Mesendoderm (in vitro differentiated cells): ENCODE data around the gene UBTD1.

ENCODE experiments used
- DNase-seq: peaks from one replicate; pipeline ENCODE4 v3.0.0; 2013
- H2AK5ac ChIP-seq: 2 replicates; pipeline ENCODE4 v1.6.1; 2013; ENCODE audit warnings: low read length, inconsistent platforms
- H2BK120ac ChIP-seq: 2 replicates; pipeline ENCODE4 v1.6.1; 2013; ENCODE audit warnings: low read depth, mild to moderate bottlenecking, low read length, moderate library complexity, mixed read lengths
- H2BK15ac ChIP-seq: replicated peaks from 2 replicates; pipeline ENCODE4 v1.6.1; 2013; ENCODE audit warnings: low read depth, mild to moderate bottlenecking, moderate library complexity
- H2BK5ac ChIP-seq: 2 replicates; pipeline ENCODE4 v1.6.1; 2013; ENCODE audit warnings: low read length, inconsistent platforms
- H3K18ac ChIP-seq: 2 replicates; pipeline ENCODE4 v1.6.1; 2013; ENCODE audit warnings: mild to moderate bottlenecking, low read length, mixed read lengths
- H3K23ac ChIP-seq: one replicate; pipeline ENCODE4 v1.6.1; 2013; ENCODE audit warnings: low read length
- H3K27ac ChIP-seq: 2 replicates; pipeline ENCODE4 v1.5.1; 2013; ENCODE audit warnings: low read depth, mild to moderate bottlenecking, inconsistent platforms, low read length, moderate library complexity
- H3K27me3 ChIP-seq: 2 replicates; pipeline ENCODE4 v1.6.1; 2013; ENCODE audit warnings: low read length, control low read depth, mild to moderate bottlenecking, inconsistent platforms; ENCODE audit not compliant: insufficient read depth, poor library complexity
- H3K36me3 ChIP-seq: 2 replicates; pipeline ENCODE4 v1.6.1; 2013; ENCODE audit warnings: low read length, inconsistent platforms; ENCODE audit not compliant: control insufficient read depth, insufficient read depth
- H3K4ac ChIP-seq: one replicate; pipeline ENCODE4 v1.6.1; 2013; ENCODE audit warnings: low read depth, mild to moderate bottlenecking, low read length, moderate library complexity
- H3K4me1 ChIP-seq: 2 replicates; pipeline ENCODE4 v1.6.1; 2013; ENCODE audit warnings: low read depth, low read length, inconsistent platforms; ENCODE audit not compliant: control insufficient read depth
- H3K4me2 ChIP-seq: 2 replicates; pipeline ENCODE4 v1.6.1; 2013; ENCODE audit warnings: low read length
- H3K4me3 ChIP-seq: 2 replicates; pipeline ENCODE4 v1.5.1; 2013; ENCODE audit warnings: mild to moderate bottlenecking, low read length
- H3K56ac ChIP-seq: one replicate; pipeline ENCODE4 v1.6.1; 2013; ENCODE audit warnings: low read length
- H3K79me1 ChIP-seq: 2 replicates; pipeline ENCODE4 v1.6.1; 2013; ENCODE audit warnings: low read length, inconsistent platforms
- H3K79me2 ChIP-seq: 2 replicates; pipeline ENCODE4 v1.6.1; 2013; ENCODE audit warnings: mild to moderate bottlenecking, low read length; ENCODE audit not compliant: control insufficient read depth, insufficient read depth
- H3K9ac ChIP-seq: 2 replicates; pipeline ENCODE4 v1.6.1; 2013; ENCODE audit warnings: low read length, inconsistent platforms
- H4K5ac ChIP-seq: one replicate; pipeline ENCODE4 v1.6.1; 2013; ENCODE audit warnings: low read length
- H4K8ac ChIP-seq: one replicate; pipeline ENCODE4 v1.6.1; 2013; ENCODE audit warnings: low read depth, mild to moderate bottlenecking, control low read depth, low read length, moderate library complexity
- WGBS: extraction: QIAGEN DNeasy Blood & Tissue Kit; methylation state at CpG from one replicate; pipeline ENCODE4 v1.1.7; 2013; ENCODE audit warnings: low lambda C conversion rate, missing lambda C conversion rate; ENCODE audit not compliant: insufficient coverage; ENCODE audit errors: extremely low coverage; 5-methylcytosine and 5-hydroxymethylcytosine counted together

UBTD1 gene

DNA sequence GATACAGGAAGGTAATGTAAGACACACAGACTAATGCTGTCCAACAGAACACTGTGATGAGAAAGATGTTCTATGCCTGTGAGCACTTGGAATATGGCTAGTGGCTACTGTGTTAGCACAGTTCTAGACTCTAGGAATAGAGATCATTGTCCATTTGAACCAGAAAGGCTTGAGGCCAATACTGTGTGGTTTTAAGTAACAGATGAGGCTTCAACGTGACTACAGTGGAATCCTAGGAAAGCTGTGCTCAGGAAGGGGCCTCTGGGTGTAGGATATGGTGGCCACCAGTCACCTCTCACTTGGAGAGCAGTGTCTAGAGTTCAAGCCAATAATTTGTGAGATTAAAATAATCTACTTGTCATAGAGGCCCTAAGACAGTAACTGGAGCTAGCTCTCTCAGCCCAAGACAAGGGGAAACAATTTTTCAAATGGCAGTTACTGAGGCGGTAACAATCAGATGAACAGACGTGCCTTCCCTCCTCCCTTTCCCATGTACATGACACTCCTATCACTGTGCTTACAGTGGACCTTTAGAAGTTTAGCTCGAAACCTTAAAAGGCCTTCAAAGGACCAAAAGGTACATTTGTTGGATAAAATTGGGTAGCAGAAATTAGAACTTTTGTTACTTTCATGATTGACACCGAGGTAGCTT, 42.6 kb upstream of the UBTD1 start:
- Histone ChIP-seq H3K79me1 (peaks cover 6% of the 10 kb centered on the region), H3K4me2 (no peak overlapping the region), H4K8ac (no peak overlapping the region), H3K27ac (no peak overlapping the region), H2AK5ac (no peak overlapping the region), H3K9ac (no peak overlapping the region), H3K18ac (no peak overlapping the region), H3K4ac (no peak overlapping the region), H3K79me2 (no peaks in the 10 kb centered on the region), H3K23ac (no peak overlapping the region), H3K27me3 (no peaks in the 10 kb centered on the region), H3K4me1 (no peaks in the 10 kb centered on the region), H3K56ac (no peak overlapping the region), H4K5ac (no peak overlapping the region), H3K36me3 (peaks cover 19% of the 10 kb centered on the region), H3K4me3 (no peak overlapping the region), H2BK5ac (no peak overlapping the region), H2BK15ac (no peak overlapping the region), H2BK120ac (no peak overlapping the region)
- WGBS = no CpG with 5 or more reads among the region's 5 CpGs
- DNase-seq = no peak

DNA sequence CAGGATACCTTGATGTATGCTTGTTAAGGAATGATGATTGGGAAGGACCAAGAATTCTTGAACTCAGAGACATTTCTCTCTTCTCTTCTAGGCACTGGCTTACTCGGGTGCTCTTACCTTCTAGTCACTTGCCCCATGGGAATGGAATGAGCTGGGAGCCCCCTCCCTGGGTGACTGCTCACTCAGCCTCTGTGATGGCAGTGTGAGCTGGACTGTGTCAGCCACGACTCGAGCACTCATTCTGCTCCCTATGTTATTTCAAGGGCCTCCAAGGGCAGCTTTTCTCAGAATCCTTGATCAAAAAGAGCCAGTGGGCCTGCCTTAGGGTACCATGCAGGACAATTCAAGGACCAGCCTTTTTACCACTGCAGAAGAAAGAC, 42.0 kb upstream of the UBTD1 start:
- peaks cover 3% of the 10 kb centered on the region for H3K79me1 ChIP-seq
- H2BK15ac ChIP-seq = no peak overlapping the region
- no peak overlapping the region for H2BK5ac ChIP-seq
- H3K4ac ChIP-seq = no peak overlapping the region
- H3K79me2 ChIP-seq = no peaks in the 10 kb centered on the region
- no peak overlapping the region for H3K23ac ChIP-seq
- WGBS = no CpG with 5 or more reads among the region's 3 CpGs
- no peak overlapping the region for H3K56ac ChIP-seq
- no peak overlapping the region for H4K8ac ChIP-seq
- no peak overlapping the region for H3K9ac ChIP-seq
- H3K27ac ChIP-seq = no peak overlapping the region
- H2AK5ac ChIP-seq = no peak overlapping the region
- no peak for DNase-seq
- H3K4me3 ChIP-seq = no peak overlapping the region
- no peak overlapping the region for H4K5ac ChIP-seq
- no peaks in the 10 kb centered on the region for H3K4me1 ChIP-seq
- H3K27me3 ChIP-seq = no peaks in the 10 kb centered on the region
- H3K36me3 ChIP-seq = peaks cover 23% of the 10 kb centered on the region
- H2BK120ac ChIP-seq = no peak overlapping the region
- H3K4me2 ChIP-seq = no peak overlapping the region
- no peak overlapping the region for H3K18ac ChIP-seq

DNA sequence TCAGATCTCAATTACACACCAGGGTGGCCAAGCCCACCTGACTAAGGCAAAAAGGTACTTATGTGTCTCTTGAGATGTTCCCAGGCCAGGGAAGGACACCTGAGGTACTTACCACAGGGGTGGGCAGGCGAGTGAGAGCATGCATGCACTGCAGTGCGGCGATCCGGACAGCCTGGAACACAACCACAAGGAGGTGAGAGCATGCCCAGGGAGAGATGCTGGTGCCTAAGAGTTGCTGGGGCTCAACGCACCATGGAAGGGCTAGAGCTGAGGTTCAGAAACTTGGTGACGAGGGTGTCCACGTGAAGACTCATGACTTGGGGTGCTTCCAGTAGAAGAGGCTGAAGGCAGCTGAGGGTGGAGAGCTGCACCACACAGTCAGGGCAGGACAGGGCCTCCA, 39.6 kb upstream of the UBTD1 start:
- DNase-seq = no peak
- Histone ChIP-seq H3K79me1 (no peaks in the 10 kb centered on the region), H3K18ac (no peak overlapping the region), H3K4me2 (no peak overlapping the region), H3K56ac (no peak overlapping the region), H2BK15ac (no peak overlapping the region), H4K5ac (no peak overlapping the region), H2BK120ac (no peak overlapping the region), H3K4ac (no peak overlapping the region), H3K27me3 (no peaks in the 10 kb centered on the region), H3K36me3 (peaks cover 32% of the 10 kb centered on the region), H3K79me2 (no peaks in the 10 kb centered on the region), H3K23ac (no peak overlapping the region), H2BK5ac (no peak overlapping the region), H3K4me3 (no peak overlapping the region), H2AK5ac (no peak overlapping the region), H3K27ac (no peak overlapping the region), H3K4me1 (no peaks in the 10 kb centered on the region), H3K9ac (no peak overlapping the region), H4K8ac (no peak overlapping the region)
- WGBS = no CpG with 5 or more reads among the region's 7 CpGs

DNA sequence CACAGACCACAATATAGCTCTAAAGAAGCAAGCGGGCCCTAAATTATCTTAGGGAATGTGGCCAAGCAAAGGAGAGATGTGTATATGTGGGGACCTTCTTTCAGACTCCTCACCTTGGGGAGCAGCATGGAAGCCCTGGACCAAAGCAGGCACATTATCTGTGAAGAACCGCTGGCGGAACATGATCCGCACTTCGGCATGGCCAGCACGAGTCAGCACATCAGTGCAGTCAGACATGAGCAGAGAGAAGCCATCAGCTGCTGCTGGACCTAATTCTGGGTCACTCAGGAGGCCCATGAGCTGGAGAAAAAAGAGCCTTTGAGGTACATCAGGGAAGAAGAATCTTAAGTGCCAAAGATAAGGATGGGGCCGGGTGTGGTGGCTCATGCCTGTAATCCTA, 38.8 kb upstream of the UBTD1 start:
- H3K27me3 ChIP-seq = no peaks in the 10 kb centered on the region
- no CpG with 5 or more reads among the region's 7 CpGs for WGBS
- H3K23ac ChIP-seq = no peak overlapping the region
- DNase-seq = no peak
- H2AK5ac ChIP-seq = no peak overlapping the region
- H3K4me2 ChIP-seq = no peak overlapping the region
- no peak overlapping the region for H3K4me3 ChIP-seq
- H3K79me2 ChIP-seq = no peaks in the 10 kb centered on the region
- no peak overlapping the region for H2BK5ac ChIP-seq
- H3K9ac ChIP-seq = no peak overlapping the region
- H3K18ac ChIP-seq = no peak overlapping the region
- no peaks in the 10 kb centered on the region for H3K4me1 ChIP-seq
- no peak overlapping the region for H2BK120ac ChIP-seq
- H3K36me3 ChIP-seq = peaks cover 32% of the 10 kb centered on the region
- H3K27ac ChIP-seq = no peak overlapping the region
- no peaks in the 10 kb centered on the region for H3K79me1 ChIP-seq
- H4K5ac ChIP-seq = no peak overlapping the region
- no peak overlapping the region for H4K8ac ChIP-seq
- H3K56ac ChIP-seq = no peak overlapping the region
- no peak overlapping the region for H2BK15ac ChIP-seq
- no peak overlapping the region for H3K4ac ChIP-seq

DNA sequence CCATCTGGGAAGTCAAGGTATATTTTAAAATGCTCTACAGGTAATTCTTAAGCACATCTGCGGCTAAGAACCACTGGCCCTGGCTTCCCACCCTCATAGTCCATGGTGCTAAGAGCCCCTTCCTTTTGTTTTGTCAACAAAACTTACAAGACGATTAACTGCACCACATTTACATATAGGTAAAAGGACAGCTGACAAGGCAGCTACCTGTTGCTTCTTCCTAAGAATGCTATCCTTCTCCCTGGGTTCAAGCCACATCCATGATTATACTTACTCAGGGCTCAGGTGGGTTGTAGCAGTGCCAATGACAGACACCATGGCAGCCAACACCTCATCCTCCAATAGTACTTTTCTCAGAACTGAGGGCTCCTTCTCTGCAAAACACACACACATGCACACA, 36.4 kb upstream of the UBTD1 start:
- Histone ChIP-seq H3K27ac (no peak overlapping the region), H3K4ac (no peak overlapping the region), H3K79me1 (no peaks in the 10 kb centered on the region), H3K23ac (no peak overlapping the region), H3K9ac (no peak overlapping the region), H3K79me2 (no peaks in the 10 kb centered on the region), H3K18ac (no peak overlapping the region), H3K4me2 (no peak overlapping the region), H3K27me3 (no peaks in the 10 kb centered on the region), H4K5ac (no peak overlapping the region), H2BK15ac (no peak overlapping the region), H3K4me1 (no peaks in the 10 kb centered on the region), H4K8ac (no peak overlapping the region), H2AK5ac (no peak overlapping the region), H2BK120ac (no peak overlapping the region), H2BK5ac (no peak overlapping the region), H3K4me3 (no peak overlapping the region), H3K36me3 (peaks cover 35% of the 10 kb centered on the region), H3K56ac (no peak overlapping the region)
- no CpG with 5 or more reads among the region's 2 CpGs for WGBS
- DNase-seq = no peak
